Measurements from ENCODE around the gene PRKACB.

PRKACB gene

DNA sequence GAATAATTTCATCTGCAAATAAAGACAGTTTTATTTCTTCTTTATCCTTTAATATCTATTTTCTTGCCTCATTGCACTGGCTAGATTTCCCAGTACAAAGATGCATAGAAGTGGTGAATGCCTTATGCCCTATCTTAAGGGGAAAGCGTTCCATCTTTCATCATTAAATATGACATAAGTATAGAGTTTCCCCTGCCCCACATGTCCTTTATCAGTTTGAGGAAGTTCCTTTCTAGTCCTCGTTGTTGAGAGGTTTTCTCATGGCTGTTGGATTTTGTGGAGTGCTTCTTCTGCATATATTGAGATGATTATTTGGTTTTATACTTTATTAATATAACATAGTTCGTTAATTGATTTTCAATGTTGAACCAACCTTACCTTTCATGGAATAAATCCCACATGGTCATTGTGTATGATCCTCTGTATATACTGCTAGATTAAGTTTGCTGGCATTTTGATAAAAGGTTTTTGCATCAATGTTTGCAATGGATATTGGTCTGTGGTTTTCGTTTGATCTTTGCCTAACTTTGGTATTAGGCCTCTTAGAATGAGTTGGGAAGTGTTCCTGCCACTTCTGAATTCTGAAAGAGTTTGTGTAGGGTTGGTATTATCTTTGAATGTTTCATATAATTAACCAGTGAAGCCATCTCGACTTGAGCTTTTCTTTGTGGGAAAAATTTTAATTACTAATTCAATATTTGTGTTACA, 15.6 kb downstream of the PRKACB start:
- DNase-seq: no peak

- no peak for DNase-seq
Observed at GRCh38 chr1:84162295-84162694, 18.2 kb downstream of the PRKACB start.

- DNase-seq: no peak
Observed at GRCh38 chr1:84163123-84163931, 19.3 kb downstream of the PRKACB start.

- DNase-seq: no peak
Observed at GRCh38 chr1:84164161-84164560, 20.1 kb downstream of the PRKACB start.

DNA sequence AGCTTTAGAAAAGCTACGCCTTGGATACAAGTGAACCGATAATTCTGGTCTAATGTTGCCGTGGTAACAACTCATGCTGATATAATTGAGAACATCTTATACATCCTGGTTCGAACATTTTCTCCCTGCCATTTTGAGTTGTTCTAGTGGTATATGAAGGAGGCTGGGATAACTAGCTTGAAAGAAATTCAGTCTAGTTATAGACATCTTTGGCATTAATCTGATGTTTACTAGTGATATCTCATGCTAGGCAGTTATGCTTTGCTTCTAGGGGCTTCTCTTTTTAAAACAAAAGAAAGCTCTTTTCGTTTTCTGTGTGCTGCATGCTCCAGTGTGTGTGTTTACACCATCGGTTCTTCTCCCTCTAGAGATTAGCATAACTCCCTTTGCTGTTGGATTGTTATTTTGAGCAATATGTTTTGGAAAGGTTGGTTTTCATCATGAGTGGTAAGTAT, 20.5 kb downstream of the PRKACB start:
- DNase-seq: no peak

DNA sequence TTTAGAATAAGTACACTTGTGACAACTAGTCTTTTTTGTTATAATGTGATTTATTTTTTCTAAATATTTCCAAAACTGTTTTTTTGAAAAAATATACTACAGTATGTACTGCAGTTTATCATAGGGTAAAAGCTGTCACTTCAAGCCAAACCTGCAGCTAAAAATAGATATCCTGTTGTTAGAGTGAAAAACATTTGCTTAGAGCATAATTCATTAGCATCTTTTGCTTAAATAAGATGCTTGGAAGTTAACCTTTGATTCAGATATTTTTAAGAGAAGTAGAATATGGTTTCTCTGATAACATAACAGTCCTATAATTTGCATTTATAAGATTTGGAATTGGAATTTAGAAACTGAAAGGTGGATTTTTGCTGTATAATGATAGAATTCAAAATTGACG, 21.5 kb downstream of the PRKACB start:
- no peak for DNase-seq

DNA sequence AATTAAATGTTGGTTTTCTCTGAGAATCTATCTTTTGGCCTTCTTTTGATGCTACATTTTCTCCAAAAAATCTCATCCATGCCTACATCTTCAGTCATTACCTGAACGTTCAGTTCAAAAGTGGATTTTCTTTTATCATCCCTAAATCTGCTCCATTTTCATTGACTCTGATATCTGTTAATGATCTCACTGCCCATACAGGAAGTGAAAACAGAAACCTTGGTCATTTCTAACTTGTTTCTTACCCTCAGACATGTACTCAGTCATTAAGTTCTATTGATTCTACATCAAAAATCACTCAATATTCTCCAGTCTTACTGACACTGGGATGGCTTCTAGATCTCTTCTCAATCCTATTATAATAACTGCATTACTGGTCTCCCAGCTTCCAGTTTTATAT, 22.7 kb downstream of the PRKACB start:
- no peak for DNase-seq

DNA sequence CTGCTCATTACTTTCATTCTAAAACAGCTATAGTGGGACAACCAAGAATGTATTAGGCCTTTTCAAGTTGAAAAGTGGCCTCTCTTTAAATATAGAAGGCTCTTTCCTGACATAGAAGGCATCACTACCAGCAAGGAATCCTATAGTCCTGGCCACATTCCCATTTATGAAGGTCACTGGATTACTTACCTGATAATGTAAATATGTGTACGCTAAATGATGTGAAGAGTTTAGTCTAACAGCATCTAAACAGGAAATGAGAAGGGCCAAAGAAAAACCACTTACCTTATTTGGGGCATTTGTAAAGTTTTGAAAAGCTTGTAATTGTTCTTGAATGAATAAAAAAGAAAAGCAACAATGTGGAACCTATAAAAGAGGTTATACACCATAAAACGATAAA, 24.7 kb downstream of the PRKACB start:
- DNase-seq: no peak

DNA sequence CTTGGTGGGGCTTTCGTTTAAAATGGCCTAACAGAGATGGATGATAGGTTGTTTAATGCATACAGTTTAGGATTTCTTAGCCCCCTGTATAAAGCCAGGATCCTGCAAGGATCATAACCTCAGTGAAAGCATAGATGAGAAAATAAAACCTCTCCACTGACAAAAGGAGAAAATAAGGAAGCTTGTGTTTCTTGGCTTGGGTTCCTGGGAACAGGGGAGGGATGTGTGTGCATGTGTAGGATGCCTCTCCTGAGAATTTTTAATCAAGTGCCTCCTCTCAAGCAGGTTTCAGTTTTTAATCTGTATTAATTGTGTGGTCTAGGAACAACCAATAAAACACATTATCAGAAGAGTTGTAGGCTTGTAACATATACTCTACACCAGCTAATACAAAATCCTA, 26.1 kb downstream of the PRKACB start:
- DNase-seq: no peak

DNA sequence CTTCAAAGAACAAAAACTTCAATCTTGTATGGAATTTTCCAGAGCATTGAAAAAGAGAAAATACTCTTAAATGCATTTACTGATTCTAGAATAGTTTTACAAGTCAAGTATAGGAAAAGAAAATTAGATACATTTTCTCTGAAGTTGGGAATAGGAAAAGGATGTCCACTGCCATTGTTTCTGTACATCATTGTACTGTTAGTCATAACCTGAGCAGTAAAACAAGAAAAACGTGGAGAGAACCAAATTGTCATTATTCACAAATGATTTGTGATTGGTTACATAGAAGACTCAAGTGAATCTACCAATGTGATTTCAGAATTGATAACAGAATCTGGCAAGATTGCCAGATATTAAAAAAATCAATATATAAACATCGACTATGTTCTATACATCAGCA, 27.4 kb downstream of the PRKACB start:
- no peak for DNase-seq

DNA sequence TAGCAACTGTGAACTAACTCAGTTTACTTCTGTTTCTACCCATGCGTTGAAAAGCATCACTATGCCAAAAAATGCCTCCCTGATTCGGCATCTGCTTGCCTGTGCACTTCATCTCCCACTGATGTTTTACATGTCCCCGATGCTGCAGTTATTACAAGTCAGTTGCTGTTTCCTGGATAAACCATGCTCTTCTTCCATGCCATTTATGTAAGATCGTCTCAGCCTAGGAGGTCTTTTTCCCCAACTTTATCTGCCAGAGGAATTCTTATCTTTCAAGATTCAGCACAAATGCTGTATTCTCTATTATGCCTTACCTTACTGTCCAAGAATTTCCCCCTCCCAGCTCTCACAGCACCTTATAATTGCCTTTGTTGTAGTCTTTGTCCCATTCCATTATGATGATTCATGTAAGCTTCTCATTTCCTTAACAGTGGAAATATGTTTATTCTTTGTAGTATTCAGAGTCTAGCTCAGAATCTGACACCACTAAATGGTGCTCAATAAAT, 30.0 kb downstream of the PRKACB start:
- DNase-seq: no peak

GRCh38 chr1:84181350-84182005, 37.4 kb downstream of the PRKACB start:
- DNase-seq: no peak

- no peak for DNase-seq
Observed at GRCh38 chr1:84190455-84190854, 46.4 kb downstream of the PRKACB start.

DNA sequence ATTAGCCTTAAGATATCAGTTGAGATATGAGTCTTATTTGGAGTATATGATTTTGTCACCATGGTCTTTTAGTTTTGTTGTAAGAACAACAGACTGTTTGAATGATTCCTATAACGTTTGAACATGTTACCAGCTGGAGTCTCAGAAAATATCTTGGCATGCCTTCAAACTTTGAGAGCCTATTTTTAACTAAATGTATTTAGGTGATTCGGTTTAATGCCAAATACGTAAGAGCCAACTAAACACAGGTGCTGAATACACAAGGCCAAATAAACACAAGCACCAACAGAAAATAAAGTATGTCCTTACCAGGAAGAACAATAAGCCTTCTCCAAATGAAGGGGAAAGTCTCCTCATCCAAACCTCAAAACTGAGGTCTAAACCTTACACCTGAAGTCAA, 48.6 kb downstream of the PRKACB start:
- peak; percentile 11 for DNase-seq

GRCh38 chr1:84198832-84199231, 54.8 kb downstream of the PRKACB start:
- DNase-seq: no peak

DNA sequence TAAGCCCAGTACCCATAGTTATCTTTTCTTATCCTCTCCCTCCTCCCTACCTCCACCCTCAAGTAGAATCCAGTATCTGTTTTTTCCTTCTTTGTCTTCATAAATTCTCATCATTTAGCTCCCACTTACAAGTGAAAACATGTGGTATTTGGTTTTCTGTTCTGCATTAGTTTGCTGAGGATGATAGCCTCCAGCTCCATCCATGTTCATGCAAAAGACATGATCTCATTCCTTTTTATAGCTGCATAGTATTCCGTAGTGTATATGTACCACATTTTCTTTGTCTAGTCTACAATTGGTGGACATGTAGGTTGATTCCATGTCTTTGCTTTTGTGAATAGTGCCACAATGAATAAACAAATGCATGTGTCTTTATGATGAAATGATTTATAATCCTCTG, 55.2 kb downstream of the PRKACB start:
- DNase-seq: no peak

GRCh38 chr1:84202126-84202525, 58.1 kb downstream of the PRKACB start:
- DNase-seq: no peak

DNA sequence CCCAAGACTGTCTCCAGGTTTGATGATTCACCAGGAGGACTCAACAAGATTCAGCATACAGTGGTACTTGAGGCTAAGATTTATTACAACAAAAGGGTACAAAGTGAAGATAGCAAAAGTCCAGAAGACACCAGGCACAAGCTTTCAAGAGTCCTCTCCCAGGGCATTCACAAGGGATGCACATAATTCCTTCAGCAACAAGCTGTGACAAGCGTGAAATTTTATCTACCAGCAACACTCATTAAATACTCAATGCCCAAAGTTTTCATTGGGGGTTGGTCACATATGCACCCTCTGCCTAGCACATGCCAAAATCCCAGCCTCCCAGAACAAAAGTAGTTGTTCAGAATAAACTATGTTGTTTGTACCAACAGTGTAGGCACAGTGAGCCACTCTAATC, 62.3 kb downstream of the PRKACB start:
- no peak for DNase-seq

- DNase-seq: no peak
Observed at GRCh38 chr1:84208935-84209334, 64.9 kb downstream of the PRKACB start.

DNA sequence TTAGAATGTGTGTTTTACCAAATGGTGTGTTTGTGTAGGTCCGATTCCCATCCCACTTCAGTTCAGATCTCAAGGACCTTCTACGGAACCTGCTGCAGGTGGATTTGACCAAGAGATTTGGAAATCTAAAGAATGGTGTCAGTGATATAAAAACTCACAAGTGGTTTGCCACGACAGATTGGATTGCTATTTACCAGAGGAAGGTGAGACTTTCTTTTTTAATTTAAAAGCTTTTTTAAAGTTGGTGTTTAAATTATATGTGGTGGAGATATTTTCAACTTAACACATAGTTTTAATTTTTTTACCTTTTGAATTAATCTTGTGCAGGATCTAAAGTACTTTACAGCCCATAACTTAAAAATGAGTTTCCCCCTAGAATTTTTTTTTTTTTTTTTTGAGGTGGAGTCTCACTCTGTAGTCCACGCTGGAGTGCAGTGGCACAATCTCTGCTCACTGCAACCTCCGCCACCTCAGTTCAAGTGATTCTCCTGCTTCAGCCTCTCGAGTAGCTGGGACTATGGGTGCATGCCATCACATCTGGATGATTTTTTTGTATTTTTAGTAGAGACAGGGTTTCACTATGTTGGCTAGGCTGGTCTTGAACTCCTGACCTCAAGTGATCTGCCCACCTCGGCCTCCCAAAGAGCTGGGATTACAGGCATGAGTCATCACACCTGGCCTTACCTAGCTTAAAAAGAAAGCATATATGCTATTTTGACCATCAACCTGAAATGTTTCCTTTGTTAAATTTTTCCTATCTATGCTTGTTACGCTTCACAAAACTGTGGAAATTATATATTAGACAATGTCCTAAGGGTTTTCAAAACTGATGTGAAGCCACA, 70.3 kb downstream of the PRKACB start:
- no peak for DNase-seq

- DNase-seq: no peak
Observed at GRCh38 chr1:84217239-84217638, 73.2 kb downstream of the PRKACB start.

DNA sequence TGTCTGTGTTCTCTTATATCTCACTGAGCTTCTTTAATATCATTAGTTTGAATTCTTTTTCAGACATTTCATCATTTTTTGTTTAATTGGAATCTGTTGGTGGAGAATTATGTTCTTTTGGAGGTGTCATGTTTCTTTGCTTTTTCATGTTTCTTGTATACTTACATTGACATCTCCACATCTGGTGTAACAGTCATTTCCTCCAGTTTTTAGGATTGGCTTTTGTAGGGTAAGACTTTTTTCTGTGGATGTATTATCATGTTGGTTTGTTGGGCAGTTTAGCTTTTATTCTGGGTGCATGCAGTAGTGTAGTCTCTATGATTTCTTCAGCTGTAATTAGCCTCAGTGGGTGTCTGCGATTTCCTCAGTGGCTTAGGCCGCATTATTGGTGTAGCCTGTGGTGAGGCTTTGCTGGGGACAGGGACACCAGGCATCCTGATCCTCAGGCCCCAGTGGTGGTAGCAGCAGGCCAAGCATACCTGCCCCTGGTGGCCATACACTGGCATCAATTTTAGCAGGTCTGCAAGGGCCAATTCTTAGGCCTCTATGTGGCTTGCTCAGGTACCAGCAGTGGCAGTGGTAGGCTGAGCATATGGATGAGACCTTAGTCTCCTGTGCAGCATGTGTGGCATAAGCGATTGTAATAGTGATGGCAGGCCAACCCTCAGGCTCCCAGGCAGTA, 79.8 kb downstream of the PRKACB start:
- DNase-seq: no peak
